Urinary bladder (tissue), 2 donors: Measurements from ENCODE around the gene CORO1C. TPM values are rescaled to one million over a fixed set of nuclear protein-coding genes. Genes with fewer than 3 reads are reported as not detected.

Source experiments
- polyA plus RNA-seq: library from polyadenylated mRNA; stranded (reverse); fragments of 200-250 nt; gene quantifications from one replicate; pipeline ENCODE4 v1.2.3, GENCODE V29; 2013
- small RNA-seq: library from RNA; depleted of rRNA; stranded (forward); fragments of <200 nt; gene quantifications from one replicate; pipeline ENCODE3, GENCODE V24; 2014
- total RNA-seq: library from RNA; depleted of rRNA; stranded (reverse); fragments of >200 nt; gene quantifications from one replicate; pipeline ENCODE4 v1.2.3, GENCODE V29; 2014
- donor health status: healthy.

The CORO1C gene
- total and polyA plus RNA-seq, 2 donors = 149 to 213 TPM

Small RNA genes within 50 kb of the gene (small RNA-seq; reads per million reads assigned to genes)
- gene AC087893.2 = not detected
- not detected for gene RF00019
- gene RF00561 = not detected
- gene RNU7-169P = not detected

Other genes starting within 250 kb of the CORO1C start
- 3.3 TPM for gene FICD, start 216.2 kb downstream of the CORO1C start, total RNA-seq
- 3.6 TPM for gene FICD, start 216.2 kb downstream of the CORO1C start, polyA plus RNA-seq
- 60.9 TPM for gene SART3, start 170.3 kb downstream of the CORO1C start, total RNA-seq
- gene SART3, start 170.3 kb downstream of the CORO1C start, polyA plus RNA-seq = 29.3 TPM
- gene ISCU, start 168.9 kb downstream of the CORO1C start, total RNA-seq = 91.3 TPM
- 210 TPM for gene ISCU, start 168.9 kb downstream of the CORO1C start, polyA plus RNA-seq
- gene TMEM119, start 133.4 kb downstream of the CORO1C start, total RNA-seq = 62.4 TPM
- 29.4 TPM for gene TMEM119, start 133.4 kb downstream of the CORO1C start, polyA plus RNA-seq
- 3.6 TPM for gene SELPLG, start 97.6 kb downstream of the CORO1C start, total RNA-seq
- gene SELPLG, start 97.6 kb downstream of the CORO1C start, polyA plus RNA-seq = 9.4 TPM
- 12.2 TPM for gene SSH1, start 126.1 kb upstream of the CORO1C start, total RNA-seq
- 12.5 TPM for gene SSH1, start 126.1 kb upstream of the CORO1C start, polyA plus RNA-seq
- not detected for gene DAO, start 148.6 kb upstream of the CORO1C start, total RNA-seq
- gene DAO, start 148.6 kb upstream of the CORO1C start, polyA plus RNA-seq = not detected